Natural killer cell (primary cell): ENCODE measurements around the gene RBM33. TPM values are rescaled to one million over a fixed set of nuclear protein-coding genes. Genes with fewer than 3 reads are reported as not detected.

Experiments
- ATAC-seq, 3 donors: fragments of 150-1000 bp in 2 of 3; fragments of 200-7000 bp in 1 of 3; cut with Tn5 transposase; 1 replicate in 1 of 3; 2 replicates in 2 of 3; pipeline ENCODE4 v1.10.0; 2021; ENCODE audit warnings: mild to moderate bottlenecking in 2 of 3, moderate library complexity in 2 of 3
- DNase-seq, 2 donors: peaks; one replicate each; pipeline versions ENCODE4 v3.0.0 to v3.0.0-alpha.2; 2013 to 2021; ENCODE audit warnings: mixed read lengths in 1 of 2
- H3K27ac ChIP-seq: one replicate; pipeline ENCODE4 v1.5.1; 2013; ENCODE audit warnings: mild to moderate bottlenecking, low read length
- H3K27me3 ChIP-seq: one replicate; pipeline ENCODE4 v1.6.1; 2013; ENCODE audit warnings: low read length; ENCODE audit not compliant: control insufficient read depth, insufficient read depth
- H3K36me3 ChIP-seq: one replicate; pipeline ENCODE4 v1.6.1; 2013; ENCODE audit warnings: low read length; ENCODE audit not compliant: control insufficient read depth, insufficient read depth
- H3K4me1 ChIP-seq: one replicate; pipeline ENCODE4 v1.6.1; 2013; ENCODE audit warnings: low read length; ENCODE audit not compliant: control insufficient read depth, insufficient read depth
- H3K4me3 ChIP-seq: one replicate; pipeline ENCODE4 v1.5.1; 2013; ENCODE audit warnings: low read length
- H3K9me3 ChIP-seq: one replicate; pipeline ENCODE4 v1.6.1; 2013; ENCODE audit warnings: low read length; ENCODE audit not compliant: control insufficient read depth, insufficient read depth
- H3K27ac Mint-ChIP-seq, 2 donors: one replicate each; pipeline ENCODE4 v1.8.0; 2022; ENCODE audit warnings: mild to moderate bottlenecking in 2 of 2, mixed read lengths in 2 of 2, moderate library complexity in 1 of 2
- H3K27me3 Mint-ChIP-seq, 2 donors: one replicate each; pipeline ENCODE4 v1.8.0; 2022; ENCODE audit warnings: low read depth in 2 of 2, mixed read lengths in 2 of 2
- H3K36me3 Mint-ChIP-seq: one replicate; pipeline ENCODE4 v1.8.0; 2022; ENCODE audit warnings: mixed read lengths
- H3K4me1 Mint-ChIP-seq, 2 donors: one replicate each; pipeline ENCODE4 v1.8.0; 2022; ENCODE audit warnings: mixed read lengths in 2 of 2
- H3K4me3 Mint-ChIP-seq: one replicate; pipeline ENCODE4 v1.8.0; 2022; ENCODE audit warnings: mild to moderate bottlenecking, moderate library complexity, mixed read lengths
- H3K9me3 Mint-ChIP-seq, 2 donors: one replicate each; pipeline ENCODE4 v1.8.0; 2022; ENCODE audit warnings: mixed read lengths in 2 of 2
- CTCF ChIP-seq: fragments of 200-600 bp; IDR thresholded peaks from one replicate; pipeline ENCODE4 v1.8.0; 2022; ENCODE audit warnings: antibody characterized with exemption
- WGBS: methylation state at CpG from one replicate; pipeline ENCODE4 v1.1.7; 2013; ENCODE audit warnings: missing lambda C conversion rate; ENCODE audit not compliant: insufficient coverage; 5-methylcytosine and 5-hydroxymethylcytosine counted together
- intact Hi-C: fragments of 100-400 bp; cut with micrococcal nuclease; formaldehyde crosslinking; loops from one replicate; pipeline ENCODE4 v1.14.2; 2022
- total RNA-seq, 4 donors: library from RNA; stranded (reverse); fragments of 120-200 nt in 1 of 4; gene quantifications; one replicate each; pipeline versions ENCODE4 v1.2.3 to v1.2.4, GENCODE V29; 2013 to 2022

The RBM33 gene
- total RNA-seq, 3 donors from 2014 or later (not counting 1 experiment from before 2014, with no cell fraction given) = 161 to 182 (median 182) TPM

DNA sequence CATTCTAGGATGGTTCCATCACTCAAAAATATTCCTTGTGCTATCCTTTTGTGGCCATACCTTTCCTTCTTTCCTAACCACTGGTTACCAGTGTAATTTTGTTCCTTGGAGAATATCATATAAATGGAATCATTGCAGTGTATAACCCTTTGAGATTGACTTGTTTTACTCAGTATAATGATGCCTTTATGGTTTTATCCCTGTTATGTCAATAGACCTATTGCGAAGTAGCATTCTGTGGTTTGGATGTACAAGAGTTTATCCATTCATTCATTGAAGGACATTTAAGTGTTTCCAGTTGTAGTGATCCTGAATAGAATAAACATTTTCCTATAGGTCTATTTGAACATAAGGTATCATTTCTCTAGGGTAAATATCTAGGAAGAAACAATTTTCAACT lies 54.2 kb downstream of the RBM33 start:
- no peak for TF ChIP-seq CTCF
- Mint-ChIP-seq H3K27ac (no peak overlapping the region), H3K36me3 (peaks cover 10% of the 10 kb centered on the region), H3K4me3 (no peak overlapping the region), H3K4me1 (peaks cover 56 to 65% of the 10 kb centered on the region in 2 donors), H3K9me3 (no peaks in the 10 kb centered on the region), H3K27me3 (no peaks in the 10 kb centered on the region)
- Histone ChIP-seq H3K36me3 (peaks cover 27% of the 10 kb centered on the region), H3K4me3 (no peak overlapping the region), H3K27me3 (no peaks in the 10 kb centered on the region), H3K9me3 (no peaks in the 10 kb centered on the region), H3K27ac (no peak overlapping the region), H3K4me1 (peaks cover 3% of the 10 kb centered on the region)
- DNase-seq = no peak
- WGBS = 100% methylated on average over 1 of the region's 1 CpG
- ATAC-seq = no peak
- intact Hi-C loops = no loop called here

GRCh38 chr7:155699180-155699579 lies 54.7 kb downstream of the RBM33 start:
- DNase-seq = no peak
- Histone ChIP-seq H3K27me3 (no peaks in the 10 kb centered on the region), H3K4me1 (peaks cover 3% of the 10 kb centered on the region), H3K27ac (no peak overlapping the region), H3K36me3 (peaks cover 33% of the 10 kb centered on the region), H3K4me3 (no peak overlapping the region), H3K9me3 (no peaks in the 10 kb centered on the region)
- Mint-ChIP-seq H3K27ac (no peak overlapping the region), H3K36me3 (peaks cover 10% of the 10 kb centered on the region), H3K27me3 (no peaks in the 10 kb centered on the region), H3K4me3 (no peak overlapping the region), H3K4me1 (peaks cover 51 to 60% of the 10 kb centered on the region in 2 donors), H3K9me3 (no peaks in the 10 kb centered on the region)
- no peak for TF ChIP-seq CTCF
- intact Hi-C loops = no loop called here
- ATAC-seq = no peak
- 88% methylated on average over 7 of the region's 7 CpGs for WGBS

DNA sequence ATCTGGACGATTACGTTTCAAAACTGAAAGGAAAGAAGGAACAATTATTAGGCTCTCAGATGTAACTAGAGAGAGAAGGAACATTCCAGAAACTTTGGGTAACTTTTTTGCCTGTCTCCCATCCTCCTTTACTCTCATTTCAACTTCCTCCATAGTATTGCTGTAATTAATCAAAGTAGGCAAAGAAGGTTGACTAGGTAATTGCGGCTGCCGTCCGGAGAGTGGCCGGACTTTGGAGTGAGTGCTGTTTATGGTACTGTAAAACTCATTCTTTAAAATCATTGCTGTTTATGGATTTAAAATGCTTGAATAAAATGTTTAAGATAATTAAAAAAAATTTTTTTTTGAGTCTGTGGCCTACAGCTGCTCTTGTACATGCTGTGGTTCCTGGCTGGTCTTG lies 56.4 kb downstream of the RBM33 start:
- DNase-seq = no peak
- H3K9me3 ChIP-seq = no peaks in the 10 kb centered on the region
- no peak overlapping the region for H3K27ac Mint-ChIP-seq
- 95% methylated on average over 6 of the region's 6 CpGs for WGBS
- peaks cover 45 to 49% of the 10 kb centered on the region in 2 donors for H3K4me1 Mint-ChIP-seq
- peaks cover 41% of the 10 kb centered on the region for H3K36me3 ChIP-seq
- no peak overlapping the region for H3K4me3 ChIP-seq
- no peak overlapping the region for H3K4me3 Mint-ChIP-seq
- intact Hi-C loops = no loop called here
- TF ChIP-seq CTCF = no peak
- peaks cover 3% of the 10 kb centered on the region for H3K4me1 ChIP-seq
- peaks cover 10% of the 10 kb centered on the region for H3K36me3 Mint-ChIP-seq
- no peak overlapping the region for H3K27ac ChIP-seq
- H3K27me3 ChIP-seq = no peaks in the 10 kb centered on the region
- ATAC-seq = no peak
- H3K9me3 Mint-ChIP-seq = no peaks in the 10 kb centered on the region
- H3K27me3 Mint-ChIP-seq = no peaks in the 10 kb centered on the region

GRCh38 chr7:155701972-155702544 lies 57.6 kb downstream of the RBM33 start:
- Mint-ChIP-seq H3K27ac (peak overlapping the region; percentile 4 to 48), H3K9me3 (no peaks in the 10 kb centered on the region), H3K36me3 (peaks cover 10% of the 10 kb centered on the region), H3K4me3 (no peak overlapping the region), H3K4me1 (peaks cover 33 to 37% of the 10 kb centered on the region in 2 donors), H3K27me3 (no peaks in the 10 kb centered on the region)
- TF ChIP-seq CTCF = no peak
- intact Hi-C loops = no loop called here
- H3K4me3 ChIP-seq = no peak overlapping the region
- H3K36me3 ChIP-seq = peaks cover 42% of the 10 kb centered on the region
- ATAC-seq (peak in 1 of 3 donors; percentile 64), DNase-seq (no peak)
- H3K27me3 ChIP-seq = no peaks in the 10 kb centered on the region
- 95% methylated on average over 2 of the region's 3 CpGs for WGBS
- H3K27ac ChIP-seq = no peak overlapping the region
- H3K9me3 ChIP-seq = no peaks in the 10 kb centered on the region
- no peaks in the 10 kb centered on the region for H3K4me1 ChIP-seq
